Lung (tissue), 16 donors: ENCODE data around the gene OR6F1. TPM values are rescaled to one million over a fixed set of nuclear protein-coding genes. Genes with fewer than 3 reads are reported as not detected.
"Not testable (repeated sequence)": the region's sequence is repeated elsewhere in the genome, so short reads cannot be mapped to it uniquely, and the experiment has no call there.

Source experiments
- ATAC-seq: fragments of 200-7000 bp; cut with Tn5 transposase; one replicate; pipeline ENCODE4 v1.9.1; 2020; ENCODE audit warnings: moderate number of reproducible peaks; ENCODE audit not compliant: insufficient read depth, low FRiP score
- DNase-seq, 3 donors: peaks; one replicate each; pipeline ENCODE4 v3.0.0-alpha.2; 2013 to 2017
- H3K27ac ChIP-seq, 2 donors: one replicate each; pipeline ENCODE4 v1.5.1; 2013; ENCODE audit warnings: mild to moderate bottlenecking in 2 of 2, moderate library complexity in 2 of 2, control low read depth in 1 of 2, inconsistent platforms in 1 of 2, low read depth in 1 of 2, low read length in 1 of 2
- H3K27me3 ChIP-seq, 3 donors: one replicate each; pipeline ENCODE4 v1.5.1; 2013; ENCODE audit warnings: low read length in 2 of 3; ENCODE audit not compliant: control insufficient read depth in 3 of 3, insufficient read depth in 3 of 3
- H3K36me3 ChIP-seq, 4 donors: one replicate each; pipeline ENCODE4 v1.5.1; 2013; ENCODE audit warnings: low read length in 4 of 4, mild to moderate bottlenecking in 1 of 4, moderate library complexity in 1 of 4; ENCODE audit not compliant: control insufficient read depth in 4 of 4, insufficient read depth in 4 of 4
- H3K4me1 ChIP-seq, 5 donors: one replicate each; pipeline ENCODE4 v1.5.1; 2013; ENCODE audit warnings: low read length in 5 of 5, mild to moderate bottlenecking in 2 of 5, moderate library complexity in 1 of 5; ENCODE audit not compliant: control insufficient read depth in 5 of 5, insufficient read depth in 5 of 5
- H3K4me3 ChIP-seq: one replicate; pipeline ENCODE4 v1.5.1; 2013; ENCODE audit warnings: mild to moderate bottlenecking, control low read depth, moderate library complexity
- H3K9ac ChIP-seq, 2 donors: one replicate each; pipeline ENCODE4 v1.5.1; 2013; ENCODE audit warnings: low read length in 2 of 2, control low read depth in 1 of 2; ENCODE audit not compliant: insufficient read depth in 1 of 2
- H3K9me3 ChIP-seq, 4 donors: one replicate each; pipeline ENCODE4 v1.5.1; 2013; ENCODE audit warnings: low read length in 3 of 4, mild to moderate bottlenecking in 1 of 4, moderate library complexity in 1 of 4; ENCODE audit not compliant: control insufficient read depth in 4 of 4, insufficient read depth in 3 of 4
- CTCF ChIP-seq: IDR thresholded peaks from 2 replicates; pipeline ENCODE4 v1.5.1; 2012; ENCODE audit warnings: mild to moderate bottlenecking; ENCODE audit errors: control extremely low read depth, extremely low read depth
- WGBS, 2 donors: extraction: QIAGEN DNeasy Blood & Tissue Kit; methylation state at CpG; one replicate each; pipeline ENCODE4 v1.1.7; 2013; 5-methylcytosine and 5-hydroxymethylcytosine counted together
- long read RNA-seq, 5 donors: transcript quantifications; one replicate each; lab custom pipeline, GENCODE V29; 2026
- polyA plus RNA-seq, 2 donors: library from polyadenylated mRNA; stranded (reverse); fragments of 200-250 nt; gene quantifications; one replicate each; pipeline ENCODE4 v1.2.1, GENCODE V29; 2013
- total RNA-seq, 2 donors: library from RNA; depleted of rRNA in 1 of 2; stranded (reverse); fragments of >200 nt in 1 of 2; gene quantifications; one replicate each; pipeline ENCODE4 v1.2.1, GENCODE V29; 2014 to 2021
- donor health status: control.
- donor health status: control.
- donor health status: Bipolar disorder and iron deficiency.
- donor health status: healthy.
- donor health status: DM: yes; HTN: yes; CAD: no.

The OR6F1 gene
- total RNA-seq (not detected), polyA plus RNA-seq (not detected)
- long read RNA-seq, donor 1 = 0 reads
- long read RNA-seq, donor 2, partial matches to known transcripts = 0 of 1 reads
- long read RNA-seq, donor 2, other reads (novel, unspliced or antisense) = 0 of 1 reads
- long read RNA-seq, donor 3 = 0 reads
- long read RNA-seq, donor 4 = 0 reads
- long read RNA-seq, donor 5 = 0 reads

- Histone ChIP-seq H3K4me3 (no peak within 1 kb of the TSS), H3K4me1 (no peaks in the 10 kb centered on the region), H3K27me3 (no peaks in the 10 kb centered on the region), H3K9me3 (peaks cover 0 to 6% (median 0%) of the 10 kb centered on the region in 4 donors), H3K27ac (no peak within 1 kb of the TSS), H3K9ac (no peak within 1 kb of the TSS), H3K36me3 (no peaks in the 10 kb centered on the region)
- no peak for DNase-seq
- WGBS, 2 donors = 80 to 95% methylated on average over 3 of the region's 3 CpGs
- ATAC-seq = no peak
- no peak for TF ChIP-seq CTCF
Observed at GRCh38 chr1:247716546-247716945, at the start of gene OR6F1. Gene OR6F1, minus strand, starts transcription at chr1:247716646. Its CDS starts 3,891 bp downstream, at chr1:247712755.

- TF ChIP-seq CTCF = no peak
- Histone ChIP-seq H3K9me3 (peaks cover 0 to 7% (median 2%) of the 10 kb centered on the region in 4 donors), H3K36me3 (no peaks in the 10 kb centered on the region), H3K27ac (no peak within 1 kb of the TSS), H3K4me1 (no peaks in the 10 kb centered on the region), H3K9ac (no peak within 1 kb of the TSS), H3K4me3 (no peak within 1 kb of the TSS), H3K27me3 (no peaks in the 10 kb centered on the region)
- WGBS, 2 donors = 95 to 99% methylated on average over 3 of the region's 3 CpGs
- ATAC-seq = no peak
- no peak for DNase-seq
Observed at GRCh38 chr1:247760456-247760855, 44.0 kb upstream of the OR6F1 start, which contains the start of gene OR1C1. Gene OR1C1, minus strand, starts transcription at chr1:247760556. Its CDS starts 2,150 bp downstream, at chr1:247758406.

- not testable (repeated sequence) for H3K27ac ChIP-seq, H3K36me3 ChIP-seq, H3K4me3 ChIP-seq, H3K27me3 ChIP-seq, H3K9ac ChIP-seq, ATAC-seq, H3K4me1 ChIP-seq, DNase-seq
- peaks cover 0 to 18% (median 2%) of the 10 kb centered on the region in 4 donors for H3K9me3 ChIP-seq
- 89 to 100% methylated on average over 1 of the region's 1 CpG for WGBS, 2 donors
Observed at GRCh38 chr1:247754311-247754710, 37.9 kb upstream of the OR6F1 start.

GRCh38 chr1:247749870-247750269 is 33.4 kb upstream of the OR6F1 start:
- no peak overlapping the region for H3K9ac ChIP-seq
- TF ChIP-seq CTCF = no peak
- H3K27ac ChIP-seq = no peak overlapping the region
- WGBS, 2 donors = 87 to 89% methylated on average over 1 of the region's 1 CpG
- H3K9me3 ChIP-seq = peaks cover 0 to 12% (median 1%) of the 10 kb centered on the region in 4 donors
- no peaks in the 10 kb centered on the region for H3K4me1 ChIP-seq
- DNase-seq (no peak), ATAC-seq (no peak)
- no peaks in the 10 kb centered on the region for H3K27me3 ChIP-seq
- no peaks in the 10 kb centered on the region for H3K36me3 ChIP-seq
- no peak overlapping the region for H3K4me3 ChIP-seq
